ENCODE measurements around the gene CHL1.

The CHL1 gene

GRCh38 chr3:445960-446359 is 249.4 kb downstream of the CHL1 start:
- Histone ChIP-seq H3K4me1 (ENCODE audit: control insufficient read depth, insufficient read depth, low read length) (no peaks in the 10 kb centered on the region), H3K9ac (ENCODE audit: low read length) (no peak overlapping the region), H3K36me3 (ENCODE audit: control insufficient read depth, insufficient read depth, low read length) (no peaks in the 10 kb centered on the region), H3K9me3 (ENCODE audit: control insufficient read depth, low read length) (no peaks in the 10 kb centered on the region), H3K27me3 (ENCODE audit: control insufficient read depth, insufficient read depth, low read length) (no peaks in the 10 kb centered on the region), H3K4me3 (ENCODE audit: low read length) (no peak overlapping the region)

- Histone ChIP-seq H3K36me3 (ENCODE audit: control insufficient read depth, insufficient read depth, low read length) (no peaks in the 10 kb centered on the region), H3K4me1 (ENCODE audit: control insufficient read depth, insufficient read depth, low read length) (no peaks in the 10 kb centered on the region), H3K4me3 (ENCODE audit: low read length) (no peak overlapping the region), H3K9ac (ENCODE audit: low read length) (no peak overlapping the region), H3K9me3 (ENCODE audit: control insufficient read depth, low read length) (no peaks in the 10 kb centered on the region), H3K27me3 (ENCODE audit: control insufficient read depth, insufficient read depth, low read length) (no peaks in the 10 kb centered on the region)
These were observed 251.1 kb downstream of the CHL1 start for GRCh38 chr3:447671-448070.

GRCh38 chr3:449711-450110 is 253.1 kb downstream of the CHL1 start:
- no peak overlapping the region for H3K4me3 ChIP-seq (ENCODE audit: low read length)
- no peak overlapping the region for H3K9ac ChIP-seq (ENCODE audit: low read length)
- H3K9me3 ChIP-seq (ENCODE audit: control insufficient read depth, low read length), result no peaks in the 10 kb centered on the region
- no peaks in the 10 kb centered on the region for H3K27me3 ChIP-seq (ENCODE audit: control insufficient read depth, insufficient read depth, low read length)
- no peaks in the 10 kb centered on the region for H3K36me3 ChIP-seq (ENCODE audit: control insufficient read depth, insufficient read depth, low read length)
- H3K4me1 ChIP-seq (ENCODE audit: control insufficient read depth, insufficient read depth, low read length), result no peaks in the 10 kb centered on the region

GRCh38 chr3:452221-452620 is 255.7 kb downstream of the CHL1 start:
- Histone ChIP-seq H3K4me3 (ENCODE audit: low read length) (no peak overlapping the region), H3K9me3 (ENCODE audit: control insufficient read depth, low read length) (no peaks in the 10 kb centered on the region), H3K27me3 (ENCODE audit: control insufficient read depth, insufficient read depth, low read length) (no peaks in the 10 kb centered on the region), H3K4me1 (ENCODE audit: control insufficient read depth, insufficient read depth, low read length) (no peaks in the 10 kb centered on the region), H3K9ac (ENCODE audit: low read length) (no peak overlapping the region), H3K36me3 (ENCODE audit: control insufficient read depth, insufficient read depth, low read length) (no peaks in the 10 kb centered on the region)

- Histone ChIP-seq H3K36me3 (ENCODE audit: control insufficient read depth, insufficient read depth, low read length) (no peaks in the 10 kb centered on the region), H3K9ac (ENCODE audit: low read length) (no peak overlapping the region), H3K9me3 (ENCODE audit: control insufficient read depth, low read length) (no peaks in the 10 kb centered on the region), H3K27me3 (ENCODE audit: control insufficient read depth, insufficient read depth, low read length) (no peaks in the 10 kb centered on the region), H3K4me1 (ENCODE audit: control insufficient read depth, insufficient read depth, low read length) (no peaks in the 10 kb centered on the region), H3K4me3 (ENCODE audit: low read length) (no peak overlapping the region)
These were observed 256.5 kb downstream of the CHL1 start for GRCh38 chr3:453106-453505.

GRCh38 chr3:454986-455385 is 258.4 kb downstream of the CHL1 start:
- Histone ChIP-seq H3K4me3 (ENCODE audit: low read length) (no peak overlapping the region), H3K4me1 (ENCODE audit: control insufficient read depth, insufficient read depth, low read length) (no peaks in the 10 kb centered on the region), H3K27me3 (ENCODE audit: control insufficient read depth, insufficient read depth, low read length) (no peaks in the 10 kb centered on the region), H3K9ac (ENCODE audit: low read length) (no peak overlapping the region), H3K9me3 (ENCODE audit: control insufficient read depth, low read length) (no peaks in the 10 kb centered on the region), H3K36me3 (ENCODE audit: control insufficient read depth, insufficient read depth, low read length) (no peaks in the 10 kb centered on the region)

GRCh38 chr3:458124-458523 is 261.6 kb downstream of the CHL1 start:
- Histone ChIP-seq H3K9me3 (ENCODE audit: control insufficient read depth, low read length) (no peaks in the 10 kb centered on the region), H3K36me3 (ENCODE audit: control insufficient read depth, insufficient read depth, low read length) (no peaks in the 10 kb centered on the region)

GRCh38 chr3:458653-459310 is 262.2 kb downstream of the CHL1 start:
- H3K27me3 ChIP-seq (ENCODE audit: control insufficient read depth, insufficient read depth, low read length), result no peaks in the 10 kb centered on the region
- H3K4me3 ChIP-seq (ENCODE audit: low read length), result no peak overlapping the region
- no peaks in the 10 kb centered on the region for H3K9me3 ChIP-seq (ENCODE audit: control insufficient read depth, low read length)
- no peaks in the 10 kb centered on the region for H3K4me1 ChIP-seq (ENCODE audit: control insufficient read depth, insufficient read depth, low read length)
- no peak overlapping the region for H3K9ac ChIP-seq (ENCODE audit: low read length)
- H3K36me3 ChIP-seq (ENCODE audit: control insufficient read depth, insufficient read depth, low read length), result no peaks in the 10 kb centered on the region

More at GRCh38 chr3:458124-458523, 261.6 kb downstream of the CHL1 start:
- Histone ChIP-seq H3K27me3 (ENCODE audit: control insufficient read depth, insufficient read depth, low read length) (no peaks in the 10 kb centered on the region), H3K9ac (ENCODE audit: low read length) (no peak overlapping the region), H3K4me3 (ENCODE audit: low read length) (no peak overlapping the region), H3K4me1 (ENCODE audit: control insufficient read depth, insufficient read depth, low read length) (no peaks in the 10 kb centered on the region)
